HEK293T (cell line): ENCODE results near the gene FABP3.

ENCODE experiments used
- CTCF ChIA-PET: fragments of 350-600 bp; formaldehyde crosslinking; extraction: SDS; loops from one replicate; lab custom pipeline; 2021; ENCODE audit warnings: antibody characterized with exemption, inconsistent platforms; lab: Yijun Ruan, JAX
- POLR2A ChIA-PET: fragments of 350-600 bp; formaldehyde crosslinking; extraction: SDS; loops from one replicate; lab custom pipeline; 2020; ENCODE audit warnings: antibody characterized with exemption, inconsistent platforms; lab: Yijun Ruan, JAX
- DNase-seq: peaks from one replicate; pipeline ENCODE4 v3.0.0; 2012; ENCODE audit warnings: mixed read lengths; ENCODE audit errors: extremely low spot score
- ARNT ChIP-seq: fragments of 450-650 bp; IDR thresholded peaks from 2 replicates; pipeline ENCODE4 v1.6.1; 2017; ENCODE audit warnings: mild to moderate bottlenecking
- BHLHE40 ChIP-seq: fragments of 450-650 bp; IDR thresholded peaks from 2 replicates; pipeline ENCODE4 v1.6.1; 2016; ENCODE audit warnings: mild to moderate bottlenecking, moderate library complexity, borderline replicate concordance
- CTBP1 ChIP-seq: fragments of 450-650 bp; IDR thresholded peaks from 2 replicates; pipeline ENCODE4 v1.6.1; 2016; ENCODE audit warnings: borderline replicate concordance
- ELF4 ChIP-seq: fragments of 450-650 bp; IDR thresholded peaks from 2 replicates; pipeline ENCODE4 v1.6.1; 2017; ENCODE audit warnings: antibody characterized with exemption
- FOXA1 ChIP-seq: fragments of 450-650 bp; IDR thresholded peaks from 2 replicates; pipeline ENCODE4 v1.6.1; 2016; ENCODE audit warnings: mild to moderate bottlenecking
- FOXK2 ChIP-seq: fragments of 450-650 bp; IDR thresholded peaks from 2 replicates; pipeline ENCODE4 v1.6.1; 2016; ENCODE audit warnings: mild to moderate bottlenecking
- FOXM1 ChIP-seq: fragments of 450-650 bp; IDR thresholded peaks from 2 replicates; pipeline ENCODE4 v1.6.1; 2017; ENCODE audit warnings: mild to moderate bottlenecking, borderline replicate concordance
- HDGF ChIP-seq: fragments of 450-650 bp; IDR thresholded peaks from 2 replicates; pipeline ENCODE4 v1.6.1; 2017; ENCODE audit warnings: antibody characterized with exemption, borderline replicate concordance
- L3MBTL2 ChIP-seq: fragments of 450-650 bp; conservative IDR thresholded peaks from 2 replicates; pipeline ENCODE4 v1.6.1; 2016; ENCODE audit warnings: mild to moderate bottlenecking
- LEF1 ChIP-seq: fragments of 450-650 bp; IDR thresholded peaks from 2 replicates; pipeline ENCODE4 v1.6.1; 2017; ENCODE audit warnings: mild to moderate bottlenecking, borderline replicate concordance
- NFRKB ChIP-seq: fragments of 450-650 bp; IDR thresholded peaks from 2 replicates; pipeline ENCODE4 v1.6.1; 2016; ENCODE audit warnings: mild to moderate bottlenecking, moderate library complexity
- PKNOX1 ChIP-seq: fragments of 450-650 bp; IDR thresholded peaks from 2 replicates; pipeline ENCODE4 v1.6.1; 2016
- SP1 ChIP-seq: fragments of 450-650 bp; IDR thresholded peaks from 2 replicates; pipeline ENCODE4 v1.6.1; 2017
- SUZ12 ChIP-seq: fragments of 450-650 bp; IDR thresholded peaks from 2 replicates; pipeline ENCODE4 v1.6.1; 2016; ENCODE audit warnings: mild to moderate bottlenecking
- TARDBP ChIP-seq: fragments of 450-650 bp; IDR thresholded peaks from 2 replicates; pipeline ENCODE4 v1.6.1; 2016
- ZNF384 ChIP-seq: fragments of 450-650 bp; IDR thresholded peaks from 2 replicates; pipeline ENCODE4 v1.6.1; 2016

FABP3 gene

GRCh38 chr1:31346785-31347184 lies 26.1 kb downstream of the FABP3 start:
- ChIA-PET POLR2A (interaction anchor here (1.1 kb wide), 1 partner anchor 50 kb away, joined by 3 read pairs; the partner anchor contains the start of genes SNRNP40 and ZCCHC17), CTCF (no interaction called here)
- DNase-seq: no peak
- TF ChIP-seq FOXM1: no peak

GRCh38 chr1:31345635-31346034 lies 27.2 kb downstream of the FABP3 start:
- CTCF ChIA-PET: no interaction called here
- TF ChIP-seq TARDBP (no peak), FOXK2 (no peak), HDGF (no peak), LEF1 (no peak), ARNT (no peak)
- POLR2A ChIA-PET: no interaction called here
- no peak for DNase-seq

- POLR2A ChIA-PET: no interaction called here
- CTCF ChIA-PET: interaction anchor here (0.5 kb wide), 1 partner anchor 156 kb away, joined by 3 read pairs; no protein-coding TSS in a partner anchor
- TF ChIP-seq FOXA1: no peak
- no peak for TF ChIP-seq CTBP1
- TF ChIP-seq NFRKB: no peak
- TF ChIP-seq TARDBP: no peak
- no peak for TF ChIP-seq ZNF384
- TF ChIP-seq PKNOX1: no peak
- no peak for TF ChIP-seq ARNT
- TF ChIP-seq FOXM1: no peak
- DNase-seq: no peak
These were observed 28.4 kb downstream of the FABP3 start for GRCh38 chr1:31344503-31344902.

GRCh38 chr1:31336687-31337467 lies 36.0 kb downstream of the FABP3 start:
- TF ChIP-seq FOXK2 (no peak), FOXA1 (no peak), L3MBTL2 (no peak), ARNT (no peak), ELF4 (no peak), CTBP1 (no peak), NFRKB (no peak), SUZ12 (no peak), HDGF (no peak), PKNOX1 (no peak), SP1 (no peak), FOXM1 (no peak), BHLHE40 (no peak), ZNF384 (no peak), TARDBP (no peak)
- ChIA-PET CTCF (interaction anchor here (0.6 to 1.1 kb wide), 2 partner anchors 153 to 1941 kb away, joined by 3 to 5 read pairs; no protein-coding TSS in a partner anchor), POLR2A (no interaction called here)
- DNase-seq: no peak

- TF ChIP-seq CTBP1 (no peak), TARDBP (no peak), LEF1 (no peak), NFRKB (no peak), L3MBTL2 (no peak), FOXA1 (no peak), HDGF (no peak), ZNF384 (no peak), SP1 (no peak), FOXK2 (no peak), ELF4 (no peak), SUZ12 (no peak), PKNOX1 (no peak), FOXM1 (no peak), BHLHE40 (no peak), ARNT (no peak)
- peak; percentile 42 for DNase-seq
- POLR2A ChIA-PET: no interaction called here
- CTCF ChIA-PET: interaction anchor here (1.2 kb wide), 1 partner anchor 150 kb away, joined by 5 read pairs; no protein-coding TSS in a partner anchor
These were observed 37.9 kb downstream of the FABP3 start for GRCh38 chr1:31335007-31335406.

GRCh38 chr1:31327381-31327780 lies 45.5 kb downstream of the FABP3 start:
- ChIA-PET POLR2A (interaction anchor here (1.7 kb wide), 1 partner anchor 31 kb away, joined by 7 read pairs; the partner anchor contains the start of genes SNRNP40 and ZCCHC17), CTCF (interaction anchor here (0.7 kb wide), 1 partner anchor 548 kb away, joined by 4 read pairs; no protein-coding TSS in a partner anchor)
- TF ChIP-seq CTBP1 (no peak), PKNOX1 (no peak), SUZ12 (no peak), SP1 (no peak), NFRKB (no peak), BHLHE40 (no peak), L3MBTL2 (no peak), ELF4 (no peak), FOXK2 (no peak), TARDBP (no peak), ARNT (no peak)
- no peak for DNase-seq
